Right renal cortex interstitium (tissue), 3 donors: ENCODE measurements around the gene MLLT3. TPM values are rescaled to one million over a fixed set of nuclear protein-coding genes. Genes with fewer than 3 reads are reported as not detected.
"Not testable (repeated sequence)": the region's sequence is repeated elsewhere in the genome, so short reads cannot be mapped to it uniquely, and the experiment has no call there.

Experiments
- DNase-seq, 3 donors: peaks; one replicate each; pipeline ENCODE4 v3.0.0-alpha.2; 2013; ENCODE audit warnings: low read depth in 3 of 3, low spot score in 2 of 3
- polyA plus RNA-seq, 3 donors: library from polyadenylated mRNA; unstranded; fragments of 120-200 nt; gene quantifications; one replicate each; pipeline ENCODE4 v1.2.1, GENCODE V29; 2013; ENCODE audit not compliant: insufficient read length in 3 of 3

Gene MLLT3
- polyA plus RNA-seq, 3 donors: 32.4 to 40.2 (median 36.6) TPM

- no peak for DNase-seq
Observed at GRCh38 chr9:20599195-20599594, 23.1 kb downstream of the MLLT3 start.

GRCh38 chr9:20598367-20598766 is 23.9 kb downstream of the MLLT3 start:
- DNase-seq: no peak

- DNase-seq: no peak
Observed at GRCh38 chr9:20597862-20598261, 24.4 kb downstream of the MLLT3 start.

GRCh38 chr9:20594608-20595007 is 27.7 kb downstream of the MLLT3 start:
- DNase-seq: no peak

GRCh38 chr9:20593537-20593936 is 28.8 kb downstream of the MLLT3 start:
- DNase-seq: no peak

GRCh38 chr9:20593105-20593504 is 29.2 kb downstream of the MLLT3 start:
- no peak for DNase-seq

GRCh38 chr9:20592673-20593072 is 29.6 kb downstream of the MLLT3 start:
- no peak for DNase-seq

- no peak for DNase-seq
Observed at GRCh38 chr9:20591223-20591622, 31.1 kb downstream of the MLLT3 start.

- DNase-seq: no peak
Observed at GRCh38 chr9:20584968-20585643, 37.2 kb downstream of the MLLT3 start.

- not testable (repeated sequence) for DNase-seq
Observed at GRCh38 chr9:20583088-20583487, 39.2 kb downstream of the MLLT3 start.

- DNase-seq: no peak
Observed at GRCh38 chr9:20582150-20582549, 40.1 kb downstream of the MLLT3 start.

GRCh38 chr9:20580673-20581072 is 41.6 kb downstream of the MLLT3 start:
- no peak for DNase-seq

GRCh38 chr9:20579524-20580314 is 42.6 kb downstream of the MLLT3 start:
- DNase-seq: no peak

- no peak for DNase-seq
Observed at GRCh38 chr9:20573023-20573422, 49.3 kb downstream of the MLLT3 start.

GRCh38 chr9:20570756-20571155 is 51.5 kb downstream of the MLLT3 start:
- DNase-seq: no peak

GRCh38 chr9:20570087-20570486 is 52.2 kb downstream of the MLLT3 start:
- no peak for DNase-seq

- no peak for DNase-seq
Observed at GRCh38 chr9:20569525-20569924, 52.8 kb downstream of the MLLT3 start.

GRCh38 chr9:20568400-20568799 is 53.9 kb downstream of the MLLT3 start:
- no peak for DNase-seq

- no peak for DNase-seq
Observed at GRCh38 chr9:20566401-20566800, 55.9 kb downstream of the MLLT3 start.

GRCh38 chr9:20564650-20565049 is 57.6 kb downstream of the MLLT3 start:
- DNase-seq: no peak

- no peak for DNase-seq
Observed at GRCh38 chr9:20563917-20564316, 58.4 kb downstream of the MLLT3 start.

- no peak for DNase-seq
Observed at GRCh38 chr9:20562051-20562450, 60.2 kb downstream of the MLLT3 start.
